BLaER1 (cell line): ENCODE measurements around the gene FUT3.

Experiments
- H3K27ac ChIP-seq: shearing (Covaris generic); formaldehyde crosslinking; 2 replicates; pipeline ENCODE4 v1.8.1; 2022
- H3K27me3 ChIP-seq: shearing (Covaris generic); formaldehyde crosslinking; 2 replicates; pipeline ENCODE4 v1.8.1; 2022
- H3K36me3 ChIP-seq: shearing (Covaris generic); formaldehyde crosslinking; 2 replicates; pipeline ENCODE4 v1.8.1; 2022
- H3K4me1 ChIP-seq: shearing (Covaris generic); formaldehyde crosslinking; 2 replicates; pipeline ENCODE4 v1.8.1; 2022
- H3K4me2 ChIP-seq: shearing (Covaris generic); formaldehyde crosslinking; 2 replicates; pipeline ENCODE4 v1.8.1; 2022
- H3K4me3 ChIP-seq: shearing (Covaris generic); formaldehyde crosslinking; 2 replicates; pipeline ENCODE4 v1.8.1; 2022
- H3K9ac ChIP-seq: shearing (Covaris generic); formaldehyde crosslinking; 2 replicates; pipeline ENCODE4 v1.8.1; 2022
- H3K9me3 ChIP-seq: shearing (Covaris generic); formaldehyde crosslinking; 2 replicates; pipeline ENCODE4 v1.8.1; 2022
- H4K20me1 ChIP-seq: shearing (Covaris generic); formaldehyde crosslinking; 2 replicates; pipeline ENCODE4 v1.8.1; 2022
- Cebpa-rat ChIP-seq: shearing (Covaris generic); IDR thresholded peaks from 2 replicates; pipeline ENCODE4 v1.8.1; 2022

The FUT3 gene

DNA sequence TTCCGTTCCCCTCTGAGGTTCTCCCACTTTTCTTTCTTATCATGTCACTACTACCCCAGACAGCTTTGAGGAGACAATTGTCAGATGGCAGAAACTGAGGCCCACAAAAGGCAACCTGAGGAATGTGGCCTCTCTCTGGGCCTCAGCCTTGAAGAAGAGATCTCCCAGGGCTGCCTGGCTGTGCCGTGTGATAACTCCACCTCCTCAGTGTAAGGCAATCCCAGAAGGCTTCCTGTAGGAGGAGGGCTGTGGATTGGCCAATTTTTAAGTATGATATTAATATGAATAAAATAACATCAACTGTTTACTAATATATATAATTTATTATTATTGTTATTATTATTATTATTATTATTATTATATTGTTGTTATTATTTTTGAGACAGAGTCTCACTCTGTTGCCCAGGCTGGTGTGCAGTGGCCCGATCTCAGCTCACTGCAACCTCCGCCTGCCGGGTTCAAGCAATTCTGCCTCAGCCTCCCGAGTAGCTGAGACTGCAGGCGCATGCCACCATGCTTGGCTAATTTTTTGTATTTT is 55.8 kb downstream of the FUT3 start:
- Histone ChIP-seq H3K4me2 (no peak overlapping the region), H3K4me3 (no peak overlapping the region), H3K36me3 (no peaks in the 10 kb centered on the region), H3K9me3 (no peaks in the 10 kb centered on the region), H3K4me1 (peaks cover 28% of the 10 kb centered on the region), H4K20me1 (no peaks in the 10 kb centered on the region), H3K9ac (no peak overlapping the region), H3K27ac (no peak overlapping the region), H3K27me3 (peaks cover 11% of the 10 kb centered on the region; the same call in 1 of the 2 replicates)
- TF ChIP-seq Cebpa-rat = no peak

- H3K27me3 ChIP-seq = no peaks in the 10 kb centered on the region
- H3K4me1 ChIP-seq = peaks cover 13% of the 10 kb centered on the region
- no peak for TF ChIP-seq Cebpa-rat
- H3K4me3 ChIP-seq = no peak overlapping the region
- no peak overlapping the region for H3K27ac ChIP-seq
- no peak overlapping the region for H3K4me2 ChIP-seq
- H3K36me3 ChIP-seq = peaks cover 21% of the 10 kb centered on the region
- no peak overlapping the region for H3K9ac ChIP-seq
- H3K9me3 ChIP-seq = no peaks in the 10 kb centered on the region
- peaks cover 11% of the 10 kb centered on the region for H4K20me1 ChIP-seq
Measured at GRCh38 chr19:5793188-5793587, 58.1 kb downstream of the FUT3 start.
